SK-N-SH treated with all-trans-retinoic acid at 6 μM for 48 hours (cell line): ENCODE data around the gene NPAT.

Source experiments
- BACH2 ChIP-seq: fragments of 250-450 bp; sonication (Bioruptor Pico); IDR thresholded peaks from 2 replicates; pipeline ENCODE4 v1.9.0; 2021; ENCODE audit warnings: mild to moderate bottlenecking, borderline replicate concordance
- OSR1 ChIP-seq: fragments of 250-450 bp; sonication (Bioruptor Pico); IDR thresholded peaks from 2 replicates; pipeline ENCODE4 v1.8.0; 2022; ENCODE audit warnings: moderate library complexity, mild to moderate bottlenecking, inconsistent platforms
- RARB ChIP-seq: fragments of 250-450 bp; sonication (Bioruptor Pico); IDR thresholded peaks from 2 replicates; pipeline ENCODE4 v1.8.0; 2021; ENCODE audit warnings: mild to moderate bottlenecking, moderate library complexity
- ZFP3 ChIP-seq: fragments of 250-450 bp; sonication (Bioruptor Pico); IDR thresholded peaks from 2 replicates; pipeline ENCODE4 v1.5.0; 2020; ENCODE audit warnings: mild to moderate bottlenecking, moderate library complexity
- ZNF565 ChIP-seq: fragments of 450-650 bp; formaldehyde crosslinking; conservative IDR thresholded peaks from 2 replicates; pipeline ENCODE4 v1.5.0; 2020; ENCODE audit warnings: low read depth, mild to moderate bottlenecking, moderate library complexity
- ZNF70 ChIP-seq: fragments of 450-650 bp; formaldehyde crosslinking; IDR thresholded peaks from 2 replicates; pipeline ENCODE4 v1.5.0; 2020; ENCODE audit warnings: mild to moderate bottlenecking, moderate library complexity
- TF ChIP-seq, protein P1 (sequence below): fragments of 250-450 bp; sonication (Bioruptor Pico); IDR thresholded peaks from 2 replicates; pipeline ENCODE4 v1.8.0; 2020; ENCODE audit warnings: mild to moderate bottlenecking, moderate library complexity, borderline replicate concordance
- TF ChIP-seq, protein P2 (sequence below): fragments of 250-450 bp; sonication (Bioruptor Pico); IDR thresholded peaks from 2 replicates; pipeline ENCODE4 v1.5.1; 2020; ENCODE audit warnings: low read depth, mild to moderate bottlenecking, moderate library complexity
- TF ChIP-seq, protein P3 (sequence below): fragments of 250-450 bp; sonication (Bioruptor Pico); IDR thresholded peaks from 2 replicates; pipeline ENCODE4 v1.5.1; 2021; ENCODE audit warnings: mild to moderate bottlenecking, moderate library complexity

- TF ChIP-seq ZNF70 (CRISPR knock-in tag) = no peak
- TF ChIP-seq, protein P1, sequence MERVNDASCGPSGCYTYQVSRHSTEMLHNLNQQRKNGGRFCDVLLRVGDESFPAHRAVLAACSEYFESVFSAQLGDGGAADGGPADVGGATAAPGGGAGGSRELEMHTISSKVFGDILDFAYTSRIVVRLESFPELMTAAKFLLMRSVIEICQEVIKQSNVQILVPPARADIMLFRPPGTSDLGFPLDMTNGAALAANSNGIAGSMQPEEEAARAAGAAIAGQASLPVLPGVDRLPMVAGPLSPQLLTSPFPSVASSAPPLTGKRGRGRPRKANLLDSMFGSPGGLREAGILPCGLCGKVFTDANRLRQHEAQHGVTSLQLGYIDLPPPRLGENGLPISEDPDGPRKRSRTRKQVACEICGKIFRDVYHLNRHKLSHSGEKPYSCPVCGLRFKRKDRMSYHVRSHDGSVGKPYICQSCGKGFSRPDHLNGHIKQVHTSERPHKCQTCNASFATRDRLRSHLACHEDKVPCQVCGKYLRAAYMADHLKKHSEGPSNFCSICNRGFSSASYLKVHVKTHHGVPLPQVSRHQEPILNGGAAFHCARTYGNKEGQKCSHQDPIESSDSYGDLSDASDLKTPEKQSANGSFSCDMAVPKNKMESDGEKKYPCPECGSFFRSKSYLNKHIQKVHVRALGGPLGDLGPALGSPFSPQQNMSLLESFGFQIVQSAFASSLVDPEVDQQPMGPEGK (CRISPR knock-in tag) = no peak
- TF ChIP-seq, protein P2, sequence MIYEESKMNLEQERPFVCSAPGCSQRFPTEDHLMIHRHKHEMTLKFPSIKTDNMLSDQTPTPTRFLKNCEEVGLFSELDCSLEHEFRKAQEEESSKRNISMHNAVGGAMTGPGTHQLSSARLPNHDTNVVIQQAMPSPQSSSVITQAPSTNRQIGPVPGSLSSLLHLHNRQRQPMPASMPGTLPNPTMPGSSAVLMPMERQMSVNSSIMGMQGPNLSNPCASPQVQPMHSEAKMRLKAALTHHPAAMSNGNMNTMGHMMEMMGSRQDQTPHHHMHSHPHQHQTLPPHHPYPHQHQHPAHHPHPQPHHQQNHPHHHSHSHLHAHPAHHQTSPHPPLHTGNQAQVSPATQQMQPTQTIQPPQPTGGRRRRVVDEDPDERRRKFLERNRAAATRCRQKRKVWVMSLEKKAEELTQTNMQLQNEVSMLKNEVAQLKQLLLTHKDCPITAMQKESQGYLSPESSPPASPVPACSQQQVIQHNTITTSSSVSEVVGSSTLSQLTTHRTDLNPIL (CRISPR knock-in tag) = no peak
- TF ChIP-seq BACH2 = no peak
- TF ChIP-seq, protein P3, sequence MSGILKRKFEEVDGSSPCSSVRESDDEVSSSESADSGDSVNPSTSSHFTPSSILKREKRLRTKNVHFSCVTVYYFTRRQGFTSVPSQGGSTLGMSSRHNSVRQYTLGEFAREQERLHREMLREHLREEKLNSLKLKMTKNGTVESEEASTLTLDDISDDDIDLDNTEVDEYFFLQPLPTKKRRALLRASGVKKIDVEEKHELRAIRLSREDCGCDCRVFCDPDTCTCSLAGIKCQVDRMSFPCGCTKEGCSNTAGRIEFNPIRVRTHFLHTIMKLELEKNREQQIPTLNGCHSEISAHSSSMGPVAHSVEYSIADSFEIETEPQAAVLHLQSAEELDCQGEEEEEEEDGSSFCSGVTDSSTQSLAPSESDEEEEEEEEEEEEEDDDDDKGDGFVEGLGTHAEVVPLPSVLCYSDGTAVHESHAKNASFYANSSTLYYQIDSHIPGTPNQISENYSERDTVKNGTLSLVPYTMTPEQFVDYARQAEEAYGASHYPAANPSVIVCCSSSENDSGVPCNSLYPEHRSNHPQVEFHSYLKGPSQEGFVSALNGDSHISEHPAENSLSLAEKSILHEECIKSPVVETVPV (CRISPR knock-in tag) = no peak
- TF ChIP-seq RARB (CRISPR knock-in tag) = no peak
- no peak for TF ChIP-seq ZFP3 (CRISPR knock-in tag)
- no peak for TF ChIP-seq ZNF565 (CRISPR knock-in tag)
- TF ChIP-seq OSR1 (CRISPR knock-in tag) = no peak
These were observed 14.8 kb downstream of the NPAT start for GRCh38 chr11:108207683-108208060.
